Natural killer cell (primary cell): ENCODE results near the gene ZC3H4. TPM values are rescaled to one million over a fixed set of nuclear protein-coding genes. Genes with fewer than 3 reads are reported as not detected.

Experiments used
- ATAC-seq, 3 donors: fragments of 150-1000 bp in 2 of 3; fragments of 200-7000 bp in 1 of 3; cut with Tn5 transposase; 1 replicate in 1 of 3; 2 replicates in 2 of 3; pipeline ENCODE4 v1.10.0; 2021; ENCODE audit warnings: mild to moderate bottlenecking in 2 of 3, moderate library complexity in 2 of 3
- DNase-seq, 2 donors: peaks; one replicate each; pipeline versions ENCODE4 v3.0.0 to v3.0.0-alpha.2; 2013 to 2021; ENCODE audit warnings: mixed read lengths in 1 of 2
- H3K27ac ChIP-seq: one replicate; pipeline ENCODE4 v1.5.1; 2013; ENCODE audit warnings: mild to moderate bottlenecking, low read length
- H3K27me3 ChIP-seq: one replicate; pipeline ENCODE4 v1.6.1; 2013; ENCODE audit warnings: low read length; ENCODE audit not compliant: control insufficient read depth, insufficient read depth
- H3K36me3 ChIP-seq: one replicate; pipeline ENCODE4 v1.6.1; 2013; ENCODE audit warnings: low read length; ENCODE audit not compliant: control insufficient read depth, insufficient read depth
- H3K4me1 ChIP-seq: one replicate; pipeline ENCODE4 v1.6.1; 2013; ENCODE audit warnings: low read length; ENCODE audit not compliant: control insufficient read depth, insufficient read depth
- H3K4me3 ChIP-seq: one replicate; pipeline ENCODE4 v1.5.1; 2013; ENCODE audit warnings: low read length
- H3K9me3 ChIP-seq: one replicate; pipeline ENCODE4 v1.6.1; 2013; ENCODE audit warnings: low read length; ENCODE audit not compliant: control insufficient read depth, insufficient read depth
- H3K27ac Mint-ChIP-seq, 2 donors: one replicate each; pipeline ENCODE4 v1.8.0; 2022; ENCODE audit warnings: mild to moderate bottlenecking in 2 of 2, mixed read lengths in 2 of 2, moderate library complexity in 1 of 2
- H3K27me3 Mint-ChIP-seq, 2 donors: one replicate each; pipeline ENCODE4 v1.8.0; 2022; ENCODE audit warnings: low read depth in 2 of 2, mixed read lengths in 2 of 2
- H3K36me3 Mint-ChIP-seq: one replicate; pipeline ENCODE4 v1.8.0; 2022; ENCODE audit warnings: mixed read lengths
- H3K4me1 Mint-ChIP-seq, 2 donors: one replicate each; pipeline ENCODE4 v1.8.0; 2022; ENCODE audit warnings: mixed read lengths in 2 of 2
- H3K4me3 Mint-ChIP-seq: one replicate; pipeline ENCODE4 v1.8.0; 2022; ENCODE audit warnings: mild to moderate bottlenecking, moderate library complexity, mixed read lengths
- H3K9me3 Mint-ChIP-seq, 2 donors: one replicate each; pipeline ENCODE4 v1.8.0; 2022; ENCODE audit warnings: mixed read lengths in 2 of 2
- CTCF ChIP-seq: fragments of 200-600 bp; IDR thresholded peaks from one replicate; pipeline ENCODE4 v1.8.0; 2022; ENCODE audit warnings: antibody characterized with exemption
- WGBS: methylation state at CpG from one replicate; pipeline ENCODE4 v1.1.7; 2013; ENCODE audit warnings: missing lambda C conversion rate; ENCODE audit not compliant: insufficient coverage; 5-methylcytosine and 5-hydroxymethylcytosine counted together
- intact Hi-C: fragments of 100-400 bp; cut with micrococcal nuclease; formaldehyde crosslinking; loops from one replicate; pipeline ENCODE4 v1.14.2; 2022
- total RNA-seq, 4 donors: library from RNA; stranded (reverse); fragments of 120-200 nt in 1 of 4; gene quantifications; one replicate each; pipeline versions ENCODE4 v1.2.3 to v1.2.4, GENCODE V29; 2013 to 2022

Gene ZC3H4
- total RNA-seq, 3 donors from 2014 or later (not counting 1 experiment from before 2014, with no cell fraction given): 71.2 to 75.3 (median 73.3) TPM

- H3K4me3 Mint-ChIP-seq: no peak overlapping the region
- H3K4me3 ChIP-seq: no peak overlapping the region
- DNase-seq (no peak), ATAC-seq (no peak)
- no peaks in the 10 kb centered on the region for H3K4me1 ChIP-seq
- H3K27me3 ChIP-seq: no peaks in the 10 kb centered on the region
- no peaks in the 10 kb centered on the region for H3K27me3 Mint-ChIP-seq
- no peaks in the 10 kb centered on the region for H3K9me3 ChIP-seq
- peaks cover 64% of the 10 kb centered on the region for H3K36me3 ChIP-seq
- peaks cover 0 to 19% of the 10 kb centered on the region in 2 donors for H3K4me1 Mint-ChIP-seq
- H3K9me3 Mint-ChIP-seq: no peaks in the 10 kb centered on the region
- intact Hi-C loops: no loop called here
- no peak overlapping the region for H3K27ac ChIP-seq
- H3K36me3 Mint-ChIP-seq: no peaks in the 10 kb centered on the region
- no peak overlapping the region for H3K27ac Mint-ChIP-seq
- 96% methylated on average over 61 of the region's 61 CpGs for WGBS
- no peak for TF ChIP-seq CTCF
Measured at GRCh38 chr19:47066376-47067214, 47.0 kb downstream of the ZC3H4 start.

- WGBS: 96% methylated on average over 11 of the region's 11 CpGs
- Histone ChIP-seq H3K9me3 (no peaks in the 10 kb centered on the region), H3K27me3 (no peaks in the 10 kb centered on the region), H3K27ac (no peak overlapping the region), H3K36me3 (peaks cover 51% of the 10 kb centered on the region), H3K4me1 (no peaks in the 10 kb centered on the region), H3K4me3 (no peak overlapping the region)
- ATAC-seq (no peak), DNase-seq (no peak)
- Mint-ChIP-seq H3K27ac (no peak overlapping the region), H3K4me1 (peaks cover 0 to 9% of the 10 kb centered on the region in 2 donors), H3K36me3 (no peaks in the 10 kb centered on the region), H3K4me3 (no peak overlapping the region), H3K9me3 (no peaks in the 10 kb centered on the region), H3K27me3 (no peaks in the 10 kb centered on the region)
- no peak for TF ChIP-seq CTCF
- intact Hi-C loops: no loop called here
Measured at GRCh38 chr19:47065242-47065641, 48.3 kb downstream of the ZC3H4 start.

- intact Hi-C loops: no loop called here
- DNase-seq: no peak
- Mint-ChIP-seq H3K27me3 (no peaks in the 10 kb centered on the region), H3K27ac (no peak overlapping the region), H3K9me3 (no peaks in the 10 kb centered on the region), H3K4me1 (peaks cover 0 to 3% of the 10 kb centered on the region in 2 donors), H3K4me3 (no peak overlapping the region), H3K36me3 (no peaks in the 10 kb centered on the region)
- H3K36me3 ChIP-seq: peaks cover 37% of the 10 kb centered on the region
- no peaks in the 10 kb centered on the region for H3K4me1 ChIP-seq
- no peaks in the 10 kb centered on the region for H3K27me3 ChIP-seq
- no peak for TF ChIP-seq CTCF
- 98% methylated on average over 5 of the region's 6 CpGs for WGBS
- H3K27ac ChIP-seq: no peak overlapping the region
- ATAC-seq: no peak
- H3K4me3 ChIP-seq: no peak overlapping the region
- H3K9me3 ChIP-seq: no peaks in the 10 kb centered on the region
Measured at GRCh38 chr19:47063874-47064273, 49.7 kb downstream of the ZC3H4 start.
